ENCODE measurements around the gene ENDOV. TPM values are rescaled to one million over a fixed set of nuclear protein-coding genes. Genes with fewer than 3 reads are reported as not detected.

ENDOV gene
- total and polyA plus RNA-seq, 2 donors (not counting 3 experiments of a cell fraction or from before 2014, with no cell fraction given), result 20.4 to 25.9 TPM

GRCh38 chr17:80469667-80470066 lies 54.7 kb downstream of the ENDOV start:
- no peak overlapping the region for H3K9ac ChIP-seq (replicated peaks; ENCODE audit: extremely low read depth, insufficient read depth, low read length)
- FAIRE-seq, result no peak
- H3K27ac ChIP-seq (ENCODE audit: insufficient read depth, low read depth, low read length), result no peak overlapping the region
- ChIA-PET POLR2A (no interaction called here), CTCF (interaction anchor here (2.0 kb wide), 1 partner anchor 43 kb away, joined by 6 read pairs; no protein-coding TSS in a partner anchor)
- H3K9me1 ChIP-seq (replicated peaks; ENCODE audit: control insufficient read depth, extremely low read depth, insufficient read depth, low read length), result no peaks in the 10 kb centered on the region
- no peak overlapping the region for H2AFZ ChIP-seq (ENCODE audit: low read depth, low read length)
- no peaks in the 10 kb centered on the region for H4K20me1 ChIP-seq (replicated peaks; ENCODE audit: control insufficient read depth, extremely low read depth, insufficient read depth, low read length)
- no peaks in the 10 kb centered on the region for H3K79me2 ChIP-seq (ENCODE audit: control insufficient read depth, insufficient read depth, low read length)
- peaks cover 34 to 40% of the 10 kb centered on the region in 2 experiments for H3K27me3 ChIP-seq (ENCODE audit: control insufficient read depth in 2 of 2, insufficient read depth in 2 of 2, low read length in 2 of 2)
- H3K4me1 ChIP-seq (ENCODE audit: control insufficient read depth, extremely low read depth, insufficient read depth, low read length), result no peaks in the 10 kb centered on the region
- TF ChIP-seq MAX (IDR thresholded peaks at IDR 0.05; ENCODE audit: insufficient read depth, insufficient read length), result no peak
- no peak for TF ChIP-seq CTCF (IDR thresholded peaks at IDR 0.05; ENCODE audit: extremely low read depth in 1 of 2, insufficient read depth in 1 of 2, low read depth in 1 of 2, low read length in 2 of 2)
- TF ChIP-seq MYC (IDR thresholded peaks at IDR 0.05; ENCODE audit: low read depth, low read length), result no peak
- TF ChIP-seq FOS (IDR thresholded peaks at IDR 0.05; ENCODE audit: borderline replicate concordance, insufficient read depth, low read length), result no peak
- TF ChIP-seq JUN (IDR thresholded peaks at IDR 0.05; ENCODE audit: borderline replicate concordance, insufficient read depth, insufficient read length, low read depth), result no peak
- TF ChIP-seq POLR2AphosphoS5 (IDR thresholded peaks at IDR 0.05; ENCODE audit: insufficient read depth, low read depth, low read length), result no peak
- TF ChIP-seq GATA2 (IDR thresholded peaks at IDR 0.05; ENCODE audit: insufficient read depth, insufficient read length, low read depth, low read length), result no peak
- no peak for TF ChIP-seq POLR2A (IDR thresholded peaks at IDR 0.05; ENCODE audit: low read depth, low read length)
- no peak for TF ChIP-seq EZH2 (IDR thresholded peaks at IDR 0.05; ENCODE audit: borderline replicate concordance, low read depth, low read length, severe bottlenecking)
- H3K36me3 ChIP-seq (ENCODE audit: control insufficient read depth in 2 of 2, extremely low read depth in 1 of 2, insufficient read depth in 2 of 2, low read length in 2 of 2), result no peaks in the 10 kb centered on the region
- no TSS peak for BruUV-seq (replicated peaks)
- no peak overlapping the region for H3K4me3 ChIP-seq (replicated peaks in 1 of 3; ENCODE audit: insufficient read depth in 1 of 3, low read depth in 1 of 3, low read length in 3 of 3)
- intact Hi-C loops (cut with micrococcal nuclease) (no loop called here), dilution Hi-C loops (cut with MboI; ENCODE audit: extremely low pct_ligation_motif_present, low sequenced_read_pairs) (no loop called here)
- no peaks in the 10 kb centered on the region for H3K9me3 ChIP-seq (replicated peaks; ENCODE audit: control insufficient read depth, insufficient read depth, low read length)
- DNase-seq (ENCODE audit: low read depth, low spot score), result no peak
- no peak overlapping the region for H3K4me2 ChIP-seq (ENCODE audit: insufficient read depth, low read length)

Data from endothelial cell of umbilical vein (primary cell).